ENCODE measurements around the gene TP73. TPM values are rescaled to one million over a fixed set of nuclear protein-coding genes. Genes with fewer than 3 reads are reported as not detected.

The TP73 gene
- total RNA-seq, 1 donor from 2014 or later, result 0.14 TPM

GRCh38 chr1:3678361-3679097 is 26.2 kb downstream of the TP73 start:
- DNase-seq (ENCODE audit: missing footprints), result peak; percentile 70
- intact Hi-C loops (cut with DNase I), result no loop called here
- no peak for ATAC-seq

DNA sequence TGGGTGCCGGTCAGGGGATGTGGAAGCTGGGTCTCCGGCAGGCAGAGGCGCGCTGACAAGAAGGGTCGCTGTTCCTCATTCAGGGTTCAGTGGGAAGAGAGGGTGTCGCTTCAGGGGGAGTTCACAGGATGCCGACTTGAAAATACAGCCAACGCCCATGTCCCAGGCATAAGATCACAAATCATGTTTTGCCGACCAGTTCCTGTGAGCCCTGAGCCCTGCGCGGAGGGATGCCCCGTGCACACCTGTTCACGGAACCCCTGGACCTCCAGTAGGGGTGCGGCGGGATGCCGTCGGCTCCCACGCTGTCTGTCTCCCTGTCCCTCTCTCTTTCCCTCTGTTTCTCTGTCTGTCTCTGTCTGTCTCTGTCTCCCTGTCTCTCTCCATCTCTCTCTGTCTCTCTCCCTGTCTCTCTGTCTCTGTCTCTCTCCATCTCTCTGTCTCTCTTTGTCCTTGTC is 26.8 kb downstream of the TP73 start:
- DNase-seq (ENCODE audit: missing footprints), result peak; percentile 48
- ATAC-seq, result no peak
- intact Hi-C loops (cut with DNase I), result no loop called here

- peak; percentile 23 for DNase-seq (ENCODE audit: missing footprints)
- ATAC-seq, result no peak
- intact Hi-C loops (cut with DNase I), result no loop called here
Observed at GRCh38 chr1:3679799-3680453, 27.6 kb downstream of the TP73 start.

- no peak for ATAC-seq
- peak; percentile 41 for DNase-seq (ENCODE audit: missing footprints)
Observed at GRCh38 chr1:3680488-3681230, 28.3 kb downstream of the TP73 start.

DNA sequence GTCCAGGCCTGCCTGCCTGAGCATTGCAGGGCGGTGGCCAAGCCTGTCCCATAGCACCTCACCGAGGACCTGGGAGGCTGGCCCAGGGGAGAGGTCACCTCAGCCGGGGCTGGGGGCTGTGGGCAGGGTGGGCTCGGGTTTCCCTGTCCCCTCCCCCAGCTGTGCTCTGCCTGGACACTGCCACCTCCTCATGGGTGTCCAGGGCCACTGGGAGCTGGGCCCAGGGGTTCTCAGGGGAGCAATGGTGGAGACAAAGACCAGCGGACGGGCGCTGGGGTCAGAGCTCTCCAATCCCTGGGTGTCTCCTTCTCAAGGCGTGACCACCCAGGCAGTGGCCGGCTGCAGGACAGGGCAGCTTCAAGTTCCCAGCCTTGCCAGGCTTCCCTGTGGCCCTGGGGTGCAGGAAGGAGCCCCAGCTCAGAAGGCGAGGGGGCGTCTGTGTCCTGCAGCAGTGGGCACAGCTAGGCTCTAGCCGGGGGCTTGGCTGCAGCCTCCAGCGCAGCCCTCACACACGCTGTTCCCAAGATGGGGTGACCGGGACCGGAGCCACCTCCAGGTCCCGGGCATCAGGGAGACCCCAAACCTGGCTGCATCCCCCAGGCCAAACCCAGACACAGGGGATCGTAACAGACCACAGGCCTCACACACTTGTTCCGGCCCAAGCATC is 29.0 kb downstream of the TP73 start:
- intact Hi-C loops (cut with DNase I), result no loop called here
- DNase-seq (ENCODE audit: missing footprints) (peak; percentile 39), ATAC-seq (no peak)

More at GRCh38 chr1:3680488-3681230, 28.3 kb downstream of the TP73 start:
- intact Hi-C loops (cut with DNase I), result no loop called here

GRCh38 chr1:3681898-3682806 is 29.8 kb downstream of the TP73 start:
- intact Hi-C loops (cut with DNase I), result no loop called here
- peak; percentile 23 for DNase-seq (ENCODE audit: missing footprints)
- no peak for ATAC-seq

GRCh38 chr1:3683197-3683596 is 30.9 kb downstream of the TP73 start:
- intact Hi-C loops (cut with DNase I), result no loop called here
- ATAC-seq (no peak), DNase-seq (ENCODE audit: missing footprints) (peak; percentile 17)

- ATAC-seq (no peak), DNase-seq (ENCODE audit: missing footprints) (no peak)
- intact Hi-C loops (cut with DNase I), result no loop called here
Observed at GRCh38 chr1:3683992-3684391, 31.7 kb downstream of the TP73 start.

- ATAC-seq, result no peak
- intact Hi-C loops (cut with DNase I), result no loop called here
Observed at GRCh38 chr1:3685222-3685621, 32.9 kb downstream of the TP73 start.

GRCh38 chr1:3685906-3686305 is 33.6 kb downstream of the TP73 start:
- DNase-seq (ENCODE audit: missing footprints) (no peak), ATAC-seq (no peak)
- intact Hi-C loops (cut with DNase I), result no loop called here

More at GRCh38 chr1:3685222-3685621, 32.9 kb downstream of the TP73 start:
- no peak for DNase-seq (ENCODE audit: missing footprints)

GRCh38 chr1:3687504-3687903 is 35.2 kb downstream of the TP73 start:
- no peak for ATAC-seq
- intact Hi-C loops (cut with DNase I), result no loop called here
- no peak for DNase-seq (ENCODE audit: missing footprints)

DNA sequence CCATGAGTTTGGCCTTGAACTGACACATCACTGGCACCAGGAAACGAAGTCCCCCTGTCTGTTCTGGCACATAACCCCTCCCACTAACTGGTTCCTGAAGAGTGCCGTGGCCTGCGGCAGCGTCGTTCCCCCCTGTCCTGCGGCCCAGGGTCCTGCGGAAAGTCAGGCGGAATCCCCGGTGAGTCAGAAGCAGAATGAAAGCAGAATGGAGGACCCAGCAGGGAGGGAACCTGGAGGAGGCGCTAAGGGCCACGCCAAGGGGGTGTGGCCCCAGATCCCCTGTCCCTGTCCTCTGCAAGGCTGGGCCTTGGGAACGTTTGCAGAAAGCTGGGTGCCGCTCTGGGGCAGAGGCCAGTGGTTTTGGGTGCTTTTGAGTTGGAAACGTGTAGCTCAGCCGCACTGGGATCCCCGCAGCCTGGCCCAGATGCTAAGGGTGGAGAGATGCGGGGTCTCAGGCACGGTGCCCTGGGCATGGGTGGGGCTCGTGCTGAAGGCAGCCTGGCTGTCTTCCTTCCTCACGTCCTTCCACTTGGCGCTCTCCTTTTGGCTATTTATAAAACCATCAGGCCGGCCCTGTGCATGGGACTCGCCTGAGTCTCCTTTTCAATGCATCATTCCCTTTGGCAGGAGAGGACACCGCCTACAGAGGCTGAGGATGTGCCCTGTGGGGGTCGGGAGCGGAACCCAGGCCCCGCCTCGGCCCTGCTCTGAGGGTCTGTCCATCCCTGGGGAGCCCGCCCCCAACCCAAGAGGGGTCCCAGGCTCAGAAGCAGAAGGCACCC is 36.2 kb downstream of the TP73 start:
- intact Hi-C loops (cut with DNase I), result no loop called here
- DNase-seq (ENCODE audit: missing footprints) (no peak), ATAC-seq (no peak)

DNA sequence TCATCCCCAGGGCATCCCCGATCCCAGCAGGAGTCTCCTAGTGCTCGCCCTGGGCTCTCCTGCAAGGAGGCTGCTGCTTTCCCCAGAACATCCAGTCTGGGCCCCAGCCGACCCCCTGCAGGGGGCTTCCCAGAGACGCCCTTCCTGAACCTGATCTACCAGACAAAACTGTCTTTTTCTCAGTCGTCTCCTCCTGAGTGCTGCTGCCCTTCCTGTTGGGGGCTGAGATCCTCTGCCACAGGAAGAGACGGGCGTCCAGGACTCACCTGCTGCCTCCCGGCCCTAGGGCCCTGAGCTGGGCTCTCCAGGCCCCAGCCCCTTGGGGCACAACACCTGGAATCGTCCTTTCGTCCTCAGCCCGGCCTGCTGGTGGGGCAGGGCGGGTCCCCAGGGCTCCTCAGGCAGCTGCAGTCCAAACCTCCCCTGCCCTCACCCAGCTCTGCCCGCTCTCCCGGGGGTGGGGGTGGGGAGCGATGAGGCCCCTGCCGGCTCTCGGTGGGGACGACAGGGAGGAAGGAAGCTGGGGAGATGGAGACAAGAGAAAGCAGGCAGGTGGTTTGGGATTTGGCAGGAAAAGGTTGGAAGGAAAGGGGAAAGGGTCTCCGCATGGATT is 36.9 kb downstream of the TP73 start:
- no peak for ATAC-seq
- DNase-seq (ENCODE audit: missing footprints), result no peak
- intact Hi-C loops (cut with DNase I), result no loop called here

GRCh38 chr1:3690282-3691065 is 38.2 kb downstream of the TP73 start:
- DNase-seq (ENCODE audit: missing footprints), result no peak
- intact Hi-C loops (cut with DNase I), result no loop called here
- no peak for ATAC-seq

DNA sequence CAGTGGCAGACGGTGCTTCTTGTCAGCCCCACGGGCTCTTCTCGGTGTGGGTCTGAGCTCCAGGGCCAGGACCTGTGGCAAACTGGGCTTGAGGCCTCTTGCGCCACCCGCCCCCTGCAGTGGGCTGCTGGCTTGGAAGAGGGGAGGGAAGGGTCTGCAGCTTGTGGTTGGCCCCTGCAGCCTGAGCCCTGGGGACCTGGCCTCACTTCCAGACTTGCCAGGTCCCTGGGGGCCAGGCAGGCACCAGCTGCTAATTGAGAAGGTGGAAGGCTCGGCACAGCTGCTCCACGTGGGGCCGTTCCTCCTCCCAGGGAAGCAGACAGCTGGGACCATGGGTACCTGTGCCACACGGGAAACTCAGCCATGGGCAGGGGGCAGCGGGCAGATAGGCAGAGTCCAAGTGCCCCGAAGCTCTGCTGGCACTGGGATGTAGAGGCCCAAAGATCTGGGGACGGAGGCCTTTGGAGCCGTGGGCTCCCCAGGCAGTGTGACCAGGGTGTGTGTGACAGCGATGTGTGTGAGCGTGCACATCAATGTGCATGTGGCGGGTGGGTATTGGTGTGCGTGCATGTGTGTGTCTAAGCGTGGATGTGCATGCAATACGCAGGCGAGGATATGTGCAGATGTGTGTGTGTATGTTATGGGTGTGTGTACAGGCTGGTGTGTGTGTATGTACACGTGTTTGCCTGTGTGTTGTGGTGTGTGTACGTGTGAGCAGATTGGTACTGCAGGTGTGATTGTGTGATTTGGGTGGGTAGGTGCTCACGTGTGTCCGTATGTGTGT is 39.3 kb downstream of the TP73 start:
- DNase-seq (ENCODE audit: missing footprints), result no peak
- ATAC-seq, result no peak

GRCh38 chr1:3692598-3692997 is 40.3 kb downstream of the TP73 start:
- intact Hi-C loops (cut with DNase I), result no loop called here
- ATAC-seq, result no peak
- DNase-seq (ENCODE audit: missing footprints), result no peak

More for the DNA sequence above, 39.3 kb downstream of the TP73 start:
- intact Hi-C loops (cut with DNase I), result no loop called here

All from Right ventricle myocardium inferior (tissue), 1 donor.